Keratinocyte (primary cell): ENCODE data around the gene NTN1. TPM values are rescaled to one million over a fixed set of nuclear protein-coding genes. Genes with fewer than 3 reads are reported as not detected.

Experiments used
- DNase-seq: peaks from one replicate; pipeline ENCODE4 v3.0.0-alpha.2; 2011; ENCODE audit warnings: low read depth, missing footprints, low spot score
- FAIRE-seq: peaks from 2 replicates; lab custom pipeline; 2011; peaks lifted over from hg19 to GRCh38; lab: Jason Lieb, UNC
- H2AFZ ChIP-seq: 2 replicates; pipeline ENCODE4 v1.6.0; 2012; ENCODE audit warnings: low read length, control low read depth, inconsistent platforms; ENCODE audit not compliant: control insufficient read depth
- H3K27ac ChIP-seq: 2 replicates; pipeline ENCODE4 v1.5.1; 2011; ENCODE audit warnings: low read length; ENCODE audit not compliant: control insufficient read depth, insufficient read depth
- H3K27me3 ChIP-seq: 3 replicates; pipeline ENCODE4 v1.6.0; 2011; ENCODE audit warnings: low read length; ENCODE audit not compliant: control insufficient read depth, insufficient read depth; ENCODE audit errors: extremely low read depth
- H3K36me3 ChIP-seq, 2 experiments: 2 replicates in 1 of 2; 3 replicates in 1 of 2; pipeline ENCODE4 v1.5.1; 2011; ENCODE audit warnings: low read length in 2 of 2, mild to moderate bottlenecking in 1 of 2; ENCODE audit not compliant: control insufficient read depth in 2 of 2, insufficient read depth in 2 of 2; ENCODE audit errors: extremely low read depth in 1 of 2
- H3K4me1 ChIP-seq: 3 replicates; pipeline ENCODE4 v1.5.1; 2011; ENCODE audit warnings: low read length; ENCODE audit not compliant: control insufficient read depth, insufficient read depth; ENCODE audit errors: extremely low read depth
- H3K4me2 ChIP-seq: 3 replicates; pipeline ENCODE4 v1.6.0; 2011; ENCODE audit warnings: low read depth, low read length; ENCODE audit not compliant: control insufficient read depth, insufficient read depth; ENCODE audit errors: extremely low read depth
- H3K4me3 ChIP-seq, 3 experiments: fragments of 200-600 bp in 1 of 3; sonication (generic) in 1 of 3; 2 replicates in 2 of 3; 3 replicates in 1 of 3; pipeline ENCODE4 v1.5.1; 2011 to 2016; ENCODE audit warnings: low read length in 3 of 3, mild to moderate bottlenecking in 3 of 3, control low read depth in 2 of 3, inconsistent platforms in 1 of 3, low read depth in 1 of 3, mixed read lengths in 1 of 3, mixed run types in 1 of 3, moderate library complexity in 1 of 3; ENCODE audit not compliant: control insufficient read depth in 2 of 3, insufficient read depth in 2 of 3; ENCODE audit errors: extremely low read depth in 1 of 3
- H3K79me2 ChIP-seq: 2 replicates; pipeline ENCODE4 v1.6.0; 2012; ENCODE audit warnings: low read length; ENCODE audit not compliant: control insufficient read depth, insufficient read depth
- H3K9ac ChIP-seq: 3 replicates; pipeline ENCODE4 v1.6.0; 2011; ENCODE audit warnings: low read length; ENCODE audit not compliant: control insufficient read depth, insufficient read depth; ENCODE audit errors: extremely low read depth
- H3K9me1 ChIP-seq: 3 replicates; pipeline ENCODE4 v1.6.0; 2011; ENCODE audit warnings: low read length; ENCODE audit not compliant: control insufficient read depth, insufficient read depth; ENCODE audit errors: extremely low read depth
- H3K9me3 ChIP-seq: 2 replicates; pipeline ENCODE4 v1.5.1; 2012; ENCODE audit warnings: low read depth, low read length; ENCODE audit not compliant: control insufficient read depth
- H4K20me1 ChIP-seq: 3 replicates; pipeline ENCODE4 v1.6.0; 2011; ENCODE audit warnings: low read length; ENCODE audit not compliant: control insufficient read depth, insufficient read depth; ENCODE audit errors: extremely low read depth
- CTCF ChIP-seq, 3 experiments: IDR thresholded peaks in 1 of 3; conservative IDR thresholded peaks in 1 of 3; optimal IDR thresholded peaks in 1 of 3; 2 replicates in 2 of 3; 3 replicates in 1 of 3; pipeline versions ENCODE3 to v1.5.1; 2011; ENCODE audit warnings: low read length in 3 of 3, mild to moderate bottlenecking in 3 of 3, moderate library complexity in 2 of 3, control low read depth in 1 of 3, inconsistent platforms in 1 of 3; ENCODE audit not compliant: insufficient read depth in 2 of 3; ENCODE audit errors: extremely low read depth in 1 of 3
- EZH2 ChIP-seq: IDR thresholded peaks from one replicate; pipeline ENCODE4 v1.6.1; 2012; ENCODE audit warnings: inconsistent platforms, mild to moderate bottlenecking, low read length, moderate library complexity
- dilution Hi-C: fragments of 300-500 bp; cut with MboI; formaldehyde crosslinking; loops from one replicate; pipeline ENCODE4 v1.7.0; 2020; ENCODE audit warnings: low sequenced_read_pairs; ENCODE audit not compliant: extremely low pct_ligation_motif_present
- polyA plus RNA-seq, 5 experiments: library from polyadenylated mRNA; depleted of rRNA in 3 of 5; stranded (reverse) in 3 of 5; stranded (forward) in 1 of 5; unstranded in 1 of 5; fragments of >200 nt; gene quantifications; 1 replicate in 1 of 5; 2 replicates in 3 of 5; 3 replicates in 1 of 5; pipeline versions ENCODE4 v1.2.1 to v1.2.3, GENCODE V29; 2011 to 2012; ENCODE audit warnings: missing spikeins in 2 of 5, low read depth in 1 of 5, low replicate concordance in 1 of 5

NTN1 gene
- polyA plus RNA-seq, 1 donor (not counting 4 experiments of a cell fraction or from before 2014, with no cell fraction given): 0.10 TPM

- DNase-seq (no peak), FAIRE-seq (no peak)
- H3K4me1 ChIP-seq: no peaks in the 10 kb centered on the region
- no peak overlapping the region for H3K4me2 ChIP-seq
- H3K27ac ChIP-seq: no peak overlapping the region
- TF ChIP-seq CTCF (optimal IDR thresholded peaks at IDR 0.05 in 1 of 3, IDR thresholded peaks at IDR 0.05 in 1 of 3, conservative IDR thresholded peaks at IDR 0.05 in 1 of 3; ENCODE audit: extremely low read depth in 1 of 3, insufficient read depth in 2 of 3, low read length in 3 of 3) (no peak), EZH2 (no peak)
- no peaks in the 10 kb centered on the region for H3K27me3 ChIP-seq
- no peak overlapping the region for H3K4me3 ChIP-seq
- no peaks in the 10 kb centered on the region for H3K9me1 ChIP-seq
- H2AFZ ChIP-seq: no peak overlapping the region
- H3K79me2 ChIP-seq: no peaks in the 10 kb centered on the region
- dilution Hi-C loops: no loop called here
- no peaks in the 10 kb centered on the region for H4K20me1 ChIP-seq
- H3K9ac ChIP-seq: no peak overlapping the region
- no peaks in the 10 kb centered on the region for H3K36me3 ChIP-seq
- no peaks in the 10 kb centered on the region for H3K9me3 ChIP-seq
Measured at GRCh38 chr17:9247401-9247938, 226.2 kb downstream of the NTN1 start.

- no peak for DNase-seq
- TF ChIP-seq EZH2 (no peak), CTCF (optimal IDR thresholded peaks at IDR 0.05 in 1 of 3, IDR thresholded peaks at IDR 0.05 in 1 of 3, conservative IDR thresholded peaks at IDR 0.05 in 1 of 3; ENCODE audit: extremely low read depth in 1 of 3, insufficient read depth in 2 of 3, low read length in 3 of 3) (no peak)
- no peak for FAIRE-seq
- Histone ChIP-seq H3K4me2 (no peak overlapping the region), H3K9me3 (no peaks in the 10 kb centered on the region), H3K27me3 (no peaks in the 10 kb centered on the region), H3K9ac (no peak overlapping the region), H3K4me3 (no peak overlapping the region), H3K36me3 (no peaks in the 10 kb centered on the region), H3K9me1 (no peaks in the 10 kb centered on the region), H2AFZ (no peak overlapping the region), H3K4me1 (no peaks in the 10 kb centered on the region), H3K79me2 (no peaks in the 10 kb centered on the region), H3K27ac (no peak overlapping the region), H4K20me1 (no peaks in the 10 kb centered on the region)
- dilution Hi-C loops: no loop called here
Measured at GRCh38 chr17:9249245-9249953, 228.1 kb downstream of the NTN1 start.
